Lower leg skin (tissue), 4 donors: Measurements from ENCODE around the gene OR6M1. TPM values are rescaled to one million over a fixed set of nuclear protein-coding genes. Genes with fewer than 3 reads are reported as not detected.

Experiments
- DNase-seq, 2 donors: peaks; one replicate each; pipeline ENCODE4 v3.0.0-alpha.2; 2019; ENCODE audit warnings: low spot score in 2 of 2
- H3K4me3 ChIP-seq: fragments of 200-600 bp; sonication (generic); 2 replicates; pipeline ENCODE4 v1.5.1; 2017; ENCODE audit warnings: mild to moderate bottlenecking, low read depth; ENCODE audit not compliant: poor library complexity, severe bottlenecking
- POLR2A ChIP-seq, 2 donors: fragments of 450-650 bp; IDR thresholded peaks; one replicate each; pipeline ENCODE4 v1.6.1; 2016 to 2017; ENCODE audit warnings: antibody characterized with exemption in 2 of 2, mild to moderate bottlenecking in 1 of 2, moderate library complexity in 1 of 2
- WGBS, 2 donors: methylation state at CpG; one replicate each; pipeline ENCODE4 v1.1.5; 2018; 5-methylcytosine and 5-hydroxymethylcytosine counted together
- intact Hi-C: fragments of 100-400 bp; cut with DNase I; formaldehyde crosslinking; loops from one replicate; pipeline ENCODE4 v1.15.0; 2023; ENCODE audit warnings: low total_unique reads
- total RNA-seq, 4 donors: library from RNA; depleted of rRNA; stranded (reverse); fragments of >200 nt; gene quantifications; one replicate each; pipeline ENCODE4 v1.1.0, GENCODE V29; 2016
- TF ChIP-seq, protein P1 (sequence below), 3 donors: fragments of 450-650 bp; IDR thresholded peaks; one replicate each; pipeline ENCODE4 v1.5.1; 2016; ENCODE audit warnings: antibody characterized with exemption in 3 of 3, mild to moderate bottlenecking in 3 of 3, moderate library complexity in 2 of 3

Gene OR6M1
- total RNA-seq, 4 donors from 2014 or later, result not detected

DNA sequence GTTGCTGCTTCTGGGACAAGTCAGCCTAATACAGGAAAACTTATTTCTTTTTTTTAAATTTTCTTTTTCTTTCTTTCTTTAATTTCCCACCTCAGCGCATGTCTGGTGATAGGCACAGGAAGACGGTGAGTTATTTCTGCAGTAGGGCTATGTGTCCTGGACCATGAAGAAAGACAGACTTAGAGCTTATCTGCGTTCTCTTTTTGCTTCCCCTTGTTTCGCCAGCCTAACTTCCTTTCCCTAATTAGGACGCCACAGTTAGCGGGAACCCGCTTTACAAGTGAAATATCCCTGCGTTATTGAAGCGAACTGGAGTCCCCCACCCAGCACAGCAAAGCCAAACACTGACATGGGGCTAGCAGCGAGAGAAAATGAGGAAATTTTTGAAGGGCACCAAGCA, 8.6 kb downstream of the OR6M1 start:
- WGBS, 2 donors, result 66 to 81% methylated on average over 10 of the region's 10 CpGs
- TF ChIP-seq, protein P1, sequence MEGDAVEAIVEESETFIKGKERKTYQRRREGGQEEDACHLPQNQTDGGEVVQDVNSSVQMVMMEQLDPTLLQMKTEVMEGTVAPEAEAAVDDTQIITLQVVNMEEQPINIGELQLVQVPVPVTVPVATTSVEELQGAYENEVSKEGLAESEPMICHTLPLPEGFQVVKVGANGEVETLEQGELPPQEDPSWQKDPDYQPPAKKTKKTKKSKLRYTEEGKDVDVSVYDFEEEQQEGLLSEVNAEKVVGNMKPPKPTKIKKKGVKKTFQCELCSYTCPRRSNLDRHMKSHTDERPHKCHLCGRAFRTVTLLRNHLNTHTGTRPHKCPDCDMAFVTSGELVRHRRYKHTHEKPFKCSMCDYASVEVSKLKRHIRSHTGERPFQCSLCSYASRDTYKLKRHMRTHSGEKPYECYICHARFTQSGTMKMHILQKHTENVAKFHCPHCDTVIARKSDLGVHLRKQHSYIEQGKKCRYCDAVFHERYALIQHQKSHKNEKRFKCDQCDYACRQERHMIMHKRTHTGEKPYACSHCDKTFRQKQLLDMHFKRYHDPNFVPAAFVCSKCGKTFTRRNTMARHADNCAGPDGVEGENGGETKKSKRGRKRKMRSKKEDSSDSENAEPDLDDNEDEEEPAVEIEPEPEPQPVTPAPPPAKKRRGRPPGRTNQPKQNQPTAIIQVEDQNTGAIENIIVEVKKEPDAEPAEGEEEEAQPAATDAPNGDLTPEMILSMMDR (IDR thresholded peaks at IDR 0.05), result no peak
- TF ChIP-seq POLR2A (IDR thresholded peaks at IDR 0.05), result no peak

DNA sequence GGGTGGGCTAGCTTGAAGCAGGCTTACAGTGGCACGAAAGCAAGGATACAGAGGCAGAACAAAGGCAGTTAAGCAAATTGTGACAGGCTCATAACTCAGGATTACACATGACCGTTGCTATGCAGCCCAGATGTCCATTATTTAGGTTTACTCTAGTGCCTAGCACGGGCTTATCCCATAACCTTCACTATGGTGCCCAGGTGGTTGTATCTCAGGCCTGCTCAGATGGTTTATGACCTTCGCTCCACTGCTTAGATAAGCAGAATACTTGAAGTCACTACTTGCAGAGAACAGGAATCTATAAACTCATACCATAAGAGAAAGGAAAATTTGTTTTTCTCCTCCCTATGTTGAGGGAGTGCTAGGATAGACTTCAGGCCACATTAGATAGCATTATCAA, 9.0 kb downstream of the OR6M1 start:
- no peak overlapping the region for H3K4me3 ChIP-seq
- intact Hi-C loops, result no loop called here
- WGBS, 2 donors, result 51 to 54% methylated on average over 4 of the region's 4 CpGs
- no peak for DNase-seq
- TF ChIP-seq POLR2A (IDR thresholded peaks at IDR 0.05), result no peak
- TF ChIP-seq, protein P1 (IDR thresholded peaks at IDR 0.05), result no peak

More for the DNA sequence above, 8.6 kb downstream of the OR6M1 start:
- DNase-seq, result no peak
- intact Hi-C loops, result no loop called here
- no peak overlapping the region for H3K4me3 ChIP-seq

DNA sequence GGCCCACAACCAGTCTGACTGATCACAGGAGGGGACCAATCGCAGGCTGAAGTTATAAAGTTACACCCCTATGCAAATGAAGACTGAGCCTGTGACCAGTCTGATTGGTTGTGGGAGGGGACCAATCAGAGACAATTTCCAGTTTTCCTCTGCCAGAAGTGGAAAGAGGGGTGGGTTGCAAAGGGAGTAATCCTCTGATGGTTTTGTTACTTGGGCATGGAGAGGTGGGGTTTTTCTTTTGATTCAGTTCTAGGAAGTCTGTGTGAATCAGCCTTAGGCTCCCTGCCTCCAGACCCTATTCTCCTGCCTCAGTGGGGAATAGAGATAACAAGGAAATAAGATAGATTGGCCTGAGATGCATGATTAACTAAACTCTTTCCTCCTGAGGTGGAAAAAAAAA, 9.9 kb downstream of the OR6M1 start:
- no peak overlapping the region for H3K4me3 ChIP-seq
- intact Hi-C loops, result no loop called here
- 93 to 97% methylated on average over 1 of the region's 1 CpG for WGBS, 2 donors
- TF ChIP-seq, protein P1 (IDR thresholded peaks at IDR 0.05), result no peak
- TF ChIP-seq POLR2A (IDR thresholded peaks at IDR 0.05), result no peak
- no peak for DNase-seq

DNA sequence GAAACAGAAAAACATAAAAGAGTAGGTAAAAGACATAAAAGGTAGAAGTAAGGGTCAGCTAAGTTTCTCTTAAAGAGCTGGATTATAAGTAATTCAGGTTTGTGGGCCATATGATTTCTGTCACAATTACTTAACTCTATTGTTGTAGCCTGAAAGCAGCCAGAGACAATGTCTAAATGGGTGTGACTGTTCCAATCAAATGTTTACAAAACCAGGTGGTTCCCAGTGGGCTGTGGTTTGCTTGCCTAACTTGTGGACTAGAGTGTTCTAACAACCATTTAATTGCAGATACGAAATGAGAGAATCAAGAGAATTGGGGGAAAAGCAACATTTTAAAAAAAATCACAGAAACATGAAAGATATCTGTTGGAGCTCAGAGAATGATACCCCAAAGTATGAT, 22.6 kb downstream of the OR6M1 start:
- intact Hi-C loops, result no loop called here
- H3K4me3 ChIP-seq, result no peak overlapping the region
- DNase-seq, result no peak
- no peak for TF ChIP-seq POLR2A (IDR thresholded peaks at IDR 0.05)
- TF ChIP-seq, protein P1 (IDR thresholded peaks at IDR 0.05), result no peak
- WGBS, 2 donors, result 68 to 76% methylated on average over 1 of the region's 1 CpG

DNA sequence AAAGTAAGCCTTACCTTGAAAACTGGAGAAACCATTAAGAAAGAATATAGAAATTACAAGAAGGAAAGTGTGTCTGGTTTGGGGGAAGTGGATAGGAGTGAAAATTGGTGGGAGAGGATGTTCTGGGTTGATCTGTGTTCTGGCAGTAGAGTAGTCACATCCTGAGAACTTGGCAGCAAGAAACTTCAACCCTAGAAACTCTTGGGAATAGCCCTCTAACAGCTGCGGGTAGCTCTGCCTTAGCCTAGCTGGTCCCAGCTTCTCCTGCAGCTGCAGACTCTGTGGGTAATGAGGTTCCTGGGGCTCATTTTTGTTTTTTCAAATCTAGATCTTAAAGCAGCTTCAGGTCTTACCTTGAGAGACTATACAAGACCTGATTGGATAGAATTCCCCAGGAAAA, 27.6 kb downstream of the OR6M1 start:
- 88 to 92% methylated on average over 1 of the region's 1 CpG for WGBS, 2 donors
- TF ChIP-seq POLR2A (IDR thresholded peaks at IDR 0.05), result no peak
- TF ChIP-seq, protein P1 (IDR thresholded peaks at IDR 0.05), result no peak
- intact Hi-C loops, result no loop called here
- DNase-seq, result no peak
- no peak overlapping the region for H3K4me3 ChIP-seq
